Osteoblast (primary cell): ENCODE results near the gene PTPRN2. TPM values are rescaled to one million over a fixed set of nuclear protein-coding genes. Genes with fewer than 3 reads are reported as not detected.

Source experiments
- DNase-seq: peaks from one replicate; pipeline ENCODE4 v3.0.0; 2011; ENCODE audit warnings: low spot score, mixed read lengths; ENCODE audit not compliant: insufficient read length; ENCODE audit errors: missing footprints
- H2AFZ ChIP-seq: 2 replicates; pipeline ENCODE4 v1.6.0; 2011; ENCODE audit warnings: mild to moderate bottlenecking, low read length
- H3K27ac ChIP-seq: 2 replicates; pipeline ENCODE4 v1.5.1; 2011; ENCODE audit warnings: mild to moderate bottlenecking, low read depth, low read length, moderate library complexity
- H3K27me3 ChIP-seq: 2 replicates; pipeline ENCODE4 v1.6.0; 2012; ENCODE audit warnings: mild to moderate bottlenecking, control low read depth, inconsistent platforms, low read length, moderate library complexity; ENCODE audit not compliant: insufficient read depth
- H3K36me3 ChIP-seq: 2 replicates; pipeline ENCODE4 v1.5.1; 2011; ENCODE audit warnings: mild to moderate bottlenecking, low read length, control low read depth, moderate library complexity; ENCODE audit not compliant: insufficient read depth
- H3K4me1 ChIP-seq: 2 replicates; pipeline ENCODE4 v1.5.1; 2011; ENCODE audit warnings: mild to moderate bottlenecking, low read length, control low read depth, moderate library complexity; ENCODE audit not compliant: insufficient read depth
- H3K4me2 ChIP-seq: 2 replicates; pipeline ENCODE4 v1.6.0; 2011; ENCODE audit warnings: mild to moderate bottlenecking, low read length; ENCODE audit not compliant: insufficient read depth
- H3K4me3 ChIP-seq: fragments of 200-600 bp; sonication (generic); 3 replicates; pipeline ENCODE4 v1.5.1; 2012; ENCODE audit warnings: mild to moderate bottlenecking, low read length, inconsistent platforms; ENCODE audit not compliant: insufficient read depth
- H3K79me2 ChIP-seq: 2 replicates; pipeline ENCODE4 v1.6.0; 2012; ENCODE audit warnings: mild to moderate bottlenecking, low read length, control low read depth, inconsistent platforms; ENCODE audit not compliant: insufficient read depth
- H3K9me3 ChIP-seq: 2 replicates; pipeline ENCODE4 v1.5.1; 2011; ENCODE audit warnings: low read depth, low read length, control low read depth
- H4K20me1 ChIP-seq: 2 replicates; pipeline ENCODE4 v1.6.0; 2012; ENCODE audit warnings: mild to moderate bottlenecking, low read length, control low read depth; ENCODE audit not compliant: insufficient read depth
- CTCF ChIP-seq: IDR thresholded peaks from 2 replicates; pipeline ENCODE4 v1.5.1; 2011; ENCODE audit warnings: mild to moderate bottlenecking, low read depth, low read length, moderate library complexity; ENCODE audit errors: extremely low read depth
- total RNA-seq: library from RNA; depleted of rRNA; stranded (reverse); fragments of >200 nt; gene quantifications from 2 replicates; pipeline ENCODE4 v1.2.3, GENCODE V29; 2012

PTPRN2 gene
- total RNA-seq, 1 donor: 0.36 TPM

GRCh38 chr7:157652161-157652953 lies 935.3 kb downstream of the PTPRN2 start:
- Histone ChIP-seq H3K27me3 (no peaks in the 10 kb centered on the region), H3K36me3 (no peaks in the 10 kb centered on the region), H3K27ac (no peak overlapping the region), H3K4me1 (no peaks in the 10 kb centered on the region), H3K9me3 (no peaks in the 10 kb centered on the region), H3K4me3 (no peak overlapping the region), H4K20me1 (no peaks in the 10 kb centered on the region), H3K79me2 (no peaks in the 10 kb centered on the region), H3K4me2 (no peak overlapping the region), H2AFZ (no peak overlapping the region)
- TF ChIP-seq CTCF: no peak
- peak; percentile 84 for DNase-seq

- no peaks in the 10 kb centered on the region for H3K27me3 ChIP-seq
- H3K9me3 ChIP-seq: no peaks in the 10 kb centered on the region
- no peaks in the 10 kb centered on the region for H4K20me1 ChIP-seq
- no peaks in the 10 kb centered on the region for H3K36me3 ChIP-seq
- DNase-seq: peak; percentile 52
- no peak overlapping the region for H3K27ac ChIP-seq
- no peaks in the 10 kb centered on the region for H3K79me2 ChIP-seq
- no peak for TF ChIP-seq CTCF
- H3K4me1 ChIP-seq: no peaks in the 10 kb centered on the region
- no peak overlapping the region for H2AFZ ChIP-seq
- no peak overlapping the region for H3K4me2 ChIP-seq
- H3K4me3 ChIP-seq: no peak overlapping the region
Observed at GRCh38 chr7:157651366-157652160, 936.1 kb downstream of the PTPRN2 start.

GRCh38 chr7:157650801-157651200 lies 936.8 kb downstream of the PTPRN2 start:
- peak; percentile 80 for DNase-seq
- Histone ChIP-seq H3K4me1 (no peaks in the 10 kb centered on the region), H3K4me2 (no peak overlapping the region), H3K79me2 (no peaks in the 10 kb centered on the region), H4K20me1 (no peaks in the 10 kb centered on the region), H2AFZ (no peak overlapping the region), H3K36me3 (no peaks in the 10 kb centered on the region), H3K9me3 (no peaks in the 10 kb centered on the region), H3K27ac (no peak overlapping the region), H3K27me3 (no peaks in the 10 kb centered on the region), H3K4me3 (no peak overlapping the region)
- no peak for TF ChIP-seq CTCF

GRCh38 chr7:157650131-157650631 lies 937.4 kb downstream of the PTPRN2 start:
- TF ChIP-seq CTCF: no peak
- H4K20me1 ChIP-seq: no peaks in the 10 kb centered on the region
- H2AFZ ChIP-seq: no peak overlapping the region

More at GRCh38 chr7:157650131-157650631, 937.4 kb downstream of the PTPRN2 start:
- Histone ChIP-seq H3K36me3 (no peaks in the 10 kb centered on the region), H3K9me3 (no peaks in the 10 kb centered on the region), H3K4me1 (no peaks in the 10 kb centered on the region), H3K4me3 (no peak overlapping the region), H3K79me2 (no peaks in the 10 kb centered on the region), H3K27me3 (no peaks in the 10 kb centered on the region), H3K27ac (no peak overlapping the region), H3K4me2 (no peak overlapping the region)
- peak; percentile 48 for DNase-seq
